Measurements from ENCODE around the gene KMT5C.

Gene KMT5C

GRCh38 chr19:55368701-55369563 lies 29.3 kb downstream of the KMT5C start:
- no peak for DNase-seq (ENCODE audit: low read depth)

GRCh38 chr19:55369653-55370304 lies 30.1 kb downstream of the KMT5C start:
- DNase-seq (ENCODE audit: low read depth): no peak

DNA sequence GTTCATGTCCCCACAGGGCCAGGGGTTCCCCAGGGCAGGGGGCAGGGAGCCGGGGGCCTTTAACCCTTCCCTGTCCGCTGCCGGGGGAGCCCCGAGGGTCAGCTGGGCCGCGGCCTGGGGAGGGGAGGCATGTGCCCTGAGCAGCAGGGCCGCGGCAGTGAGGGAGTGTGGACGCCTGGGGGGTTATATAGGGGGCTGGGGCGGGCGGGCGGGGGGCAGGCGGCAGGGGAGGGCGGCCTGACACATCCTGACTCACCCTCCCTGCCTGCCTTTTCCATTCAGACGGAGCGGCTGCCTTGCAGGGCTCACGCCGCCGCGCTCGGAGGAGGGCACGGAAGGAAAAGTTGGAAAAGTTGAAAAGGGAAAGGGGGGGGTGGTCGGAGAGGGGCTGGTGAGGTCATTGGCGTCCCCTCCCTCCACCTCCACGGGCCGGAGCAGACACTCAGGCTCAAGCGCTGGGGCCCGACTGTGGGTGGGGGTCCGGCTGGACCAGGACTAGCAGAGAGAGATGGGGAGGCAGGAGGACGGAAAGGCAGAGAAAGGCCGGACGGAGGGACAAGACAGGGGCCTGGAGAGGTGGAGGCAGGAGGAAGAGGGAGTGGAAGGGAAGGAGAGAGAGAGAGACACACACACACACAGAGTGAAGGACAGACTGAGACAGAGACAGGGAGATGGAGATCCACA lies 30.8 kb downstream of the KMT5C start, which contains the start of gene IL11:
Gene IL11, minus strand, starts transcription at position 159 of the 684 bp plus-strand sequence. Its CDS starts 153 bp downstream, at position 6.
- no peak for DNase-seq (ENCODE audit: low read depth)

DNA sequence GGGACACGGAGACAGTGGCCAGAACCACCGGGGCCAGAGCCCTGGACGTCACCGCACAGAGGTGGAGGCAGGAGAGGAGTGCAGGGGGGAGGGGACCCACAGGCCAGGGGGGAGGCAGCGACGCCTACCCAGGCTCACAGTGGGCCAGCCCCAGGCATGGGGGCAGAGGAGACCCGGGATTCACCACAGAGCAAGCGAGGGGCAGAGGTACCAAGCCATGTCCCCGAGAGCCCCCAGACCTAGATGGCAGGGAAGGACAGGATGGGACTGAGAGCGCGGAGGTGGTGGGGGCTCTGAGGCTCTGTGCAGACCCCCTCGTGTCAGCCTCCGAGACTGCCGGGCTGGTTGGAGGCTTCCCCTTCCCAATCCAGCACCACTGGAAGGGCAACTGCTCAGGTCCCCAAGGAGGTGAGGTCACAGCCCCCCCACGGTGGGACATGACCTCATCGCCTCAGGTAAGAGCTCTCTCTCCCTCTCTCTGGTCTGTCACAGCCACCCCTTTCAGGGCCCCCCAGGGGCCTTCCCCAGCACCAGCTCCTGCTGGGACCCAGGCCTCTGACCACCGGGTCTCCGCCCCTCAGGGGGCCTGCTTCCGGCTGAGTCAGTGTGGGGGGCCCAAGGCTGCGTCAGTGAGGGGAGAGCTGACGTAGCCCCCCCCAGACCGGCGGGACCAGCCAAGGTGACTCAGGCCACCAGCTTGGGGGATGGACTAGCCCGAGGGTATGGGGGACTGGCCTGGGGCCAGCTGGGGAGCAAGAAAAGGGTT lies 32.8 kb downstream of the KMT5C start:
- no peak for DNase-seq (ENCODE audit: low read depth)

DNA sequence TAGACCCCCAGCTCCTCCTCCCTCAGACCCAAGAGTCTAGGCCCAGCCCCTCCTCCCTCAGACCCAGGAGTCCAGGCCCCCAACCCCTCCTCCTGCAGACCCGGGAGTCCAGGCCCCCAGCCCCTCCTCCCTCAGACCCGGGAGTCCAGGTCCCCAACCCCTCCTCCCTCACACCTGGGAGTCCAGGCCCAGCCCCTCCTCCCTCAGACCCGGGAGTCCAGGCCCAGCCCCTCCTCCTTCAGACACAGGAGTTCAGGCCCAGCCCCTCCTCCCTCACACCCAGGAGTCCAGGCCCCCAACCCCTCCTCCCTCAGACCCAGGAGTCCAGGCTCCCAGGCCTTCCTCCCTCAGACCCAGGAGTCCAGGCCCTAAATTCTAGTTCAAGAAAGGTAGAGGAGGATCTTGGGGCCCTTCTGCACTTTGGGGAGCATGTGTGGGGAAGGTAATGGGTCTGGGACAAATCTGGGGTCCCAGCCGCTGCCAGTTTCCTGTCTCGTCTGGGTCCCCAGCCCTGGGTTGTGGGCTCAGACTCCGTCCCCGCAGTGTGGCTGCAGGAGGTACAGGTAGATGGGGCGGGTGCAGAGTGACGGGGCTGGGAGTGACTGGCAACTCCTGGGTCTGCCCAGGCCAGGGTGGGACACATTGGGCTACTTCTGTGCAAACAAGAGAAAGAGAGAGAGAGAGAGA lies 33.8 kb downstream of the KMT5C start:
- no peak for DNase-seq (ENCODE audit: low read depth)

- no peak for DNase-seq (ENCODE audit: low read depth)
Measured at GRCh38 chr19:55373993-55374757, 34.5 kb downstream of the KMT5C start.

DNA sequence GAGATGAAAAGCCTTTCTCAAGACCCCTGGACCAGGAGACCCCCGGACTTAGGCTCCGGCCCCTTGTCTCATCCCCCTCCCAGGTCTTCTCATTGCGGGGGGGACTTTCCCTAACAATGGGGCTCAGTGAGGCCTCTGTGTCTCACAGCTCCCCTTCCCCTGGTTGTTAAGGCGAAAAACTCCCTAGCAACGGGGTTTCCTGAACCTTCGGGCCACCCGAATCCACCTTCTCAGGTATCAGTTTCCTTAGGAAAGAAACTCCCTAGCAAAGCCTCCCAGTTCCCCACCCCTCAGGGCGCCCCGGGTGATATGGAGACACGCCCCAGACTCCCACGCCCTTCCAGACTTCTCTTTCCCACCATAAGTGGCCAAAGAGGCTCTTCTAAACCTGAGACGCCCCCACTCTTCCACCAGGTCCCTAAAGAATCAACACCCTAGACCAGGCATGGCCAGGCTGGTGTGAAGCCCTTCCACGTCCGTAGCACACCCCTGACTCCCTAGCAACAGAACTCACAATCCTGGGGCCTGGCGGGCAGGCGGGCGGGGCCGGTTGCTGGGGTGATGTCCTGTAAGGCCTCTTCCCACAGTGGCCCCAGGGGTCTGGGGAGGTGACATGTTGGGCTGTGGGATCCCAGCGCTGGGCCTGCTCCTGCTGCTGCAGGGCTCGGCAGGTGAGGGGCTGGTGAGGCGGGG lies 36.7 kb downstream of the KMT5C start, which contains the start of gene TMEM190:
Gene TMEM190, plus strand, starts transcription at position 586 of the 693 bp plus-strand sequence. Its CDS starts 28 bp downstream, at position 614.
- DNase-seq (ENCODE audit: low read depth): no peak

DNA sequence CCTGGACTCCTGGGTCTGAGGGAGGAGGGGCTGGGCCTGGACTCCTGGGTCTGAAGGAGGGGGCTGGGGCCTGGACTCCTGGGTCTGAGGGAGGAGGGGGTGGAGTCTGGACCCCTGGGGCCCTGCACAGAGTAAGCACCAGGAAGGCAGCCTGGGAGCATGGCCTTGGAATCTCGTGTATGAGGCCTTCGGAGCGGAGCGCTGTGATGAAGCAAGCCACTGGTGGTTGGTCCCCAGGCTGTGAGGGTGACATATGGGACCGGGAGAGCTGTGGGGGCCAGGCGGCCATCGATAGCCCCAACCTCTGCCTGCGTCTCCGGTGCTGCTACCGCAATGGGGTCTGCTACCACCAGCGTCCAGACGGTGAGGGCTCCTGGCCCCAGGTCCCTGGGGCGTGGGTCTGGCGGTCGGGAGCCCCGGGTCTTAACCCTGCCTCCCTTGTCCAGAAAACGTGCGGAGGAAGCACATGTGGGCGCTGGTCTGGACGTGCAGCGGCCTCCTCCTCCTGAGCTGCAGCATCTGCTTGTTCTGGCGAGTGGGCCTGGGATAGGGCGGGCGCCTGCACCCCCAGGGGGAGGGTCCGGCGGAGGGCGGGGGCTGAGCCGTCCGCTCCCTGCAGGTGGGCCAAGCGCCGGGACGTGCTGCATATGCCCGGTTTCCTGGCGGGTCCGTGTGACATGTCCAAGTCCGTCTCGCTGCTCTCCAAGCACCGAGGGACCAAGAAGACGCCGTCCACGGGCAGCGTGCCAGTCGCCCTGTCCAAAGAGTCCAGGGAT lies 37.9 kb downstream of the KMT5C start:
- no peak for DNase-seq (ENCODE audit: low read depth)

DNA sequence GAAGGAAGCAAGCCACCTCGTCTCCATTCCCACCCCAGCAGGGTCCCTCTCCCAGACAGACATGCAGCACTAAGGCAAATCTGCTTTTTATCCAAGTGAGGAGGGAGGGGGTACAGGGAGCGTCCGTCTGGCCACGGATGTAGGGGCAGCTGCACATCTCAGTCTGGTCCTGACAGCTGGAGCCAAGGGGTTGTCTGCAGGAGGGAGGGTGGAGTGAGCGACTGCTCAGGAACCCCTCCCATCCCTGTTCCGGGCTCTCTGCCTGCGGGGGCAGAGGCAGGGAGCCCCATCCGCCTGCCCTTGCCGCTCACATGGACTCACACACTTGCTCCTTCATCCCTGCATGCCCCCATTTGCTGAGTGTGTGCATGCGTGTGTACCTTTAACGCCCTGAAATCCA lies 39.5 kb downstream of the KMT5C start:
- no peak for DNase-seq (ENCODE audit: low read depth)

GRCh38 chr19:55382013-55382412 lies 42.3 kb downstream of the KMT5C start:
- no peak for DNase-seq (ENCODE audit: low read depth)

DNA sequence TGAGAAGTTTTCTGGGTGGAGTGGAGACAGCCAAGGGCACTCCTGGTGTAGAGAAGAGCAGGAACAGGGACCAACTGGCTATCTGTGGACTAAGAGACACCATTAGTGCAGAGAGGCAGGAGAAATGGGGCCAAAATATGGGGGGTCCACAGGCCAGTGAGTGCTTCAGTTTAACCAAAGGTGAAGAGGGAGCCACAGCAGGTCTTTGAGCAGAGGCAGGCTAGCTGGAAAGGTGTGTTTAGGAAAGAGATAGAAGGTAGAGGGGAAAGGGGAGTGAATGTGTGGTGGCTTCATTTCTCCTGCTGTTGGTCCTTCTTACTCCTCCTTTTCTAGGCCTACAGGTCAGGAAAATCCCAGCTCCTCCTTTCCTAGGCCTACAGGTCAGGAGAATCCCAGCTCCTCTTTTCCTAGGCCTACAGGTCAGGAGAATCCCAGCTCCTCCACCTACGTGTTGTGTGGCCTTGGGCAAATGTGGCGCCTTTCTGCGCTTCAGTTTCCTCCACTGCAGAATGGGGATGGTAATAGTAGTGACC lies 42.9 kb downstream of the KMT5C start:
- DNase-seq (ENCODE audit: low read depth): no peak

- DNase-seq (ENCODE audit: low read depth): no peak
Measured at GRCh38 chr19:55383279-55384130, 43.8 kb downstream of the KMT5C start.

DNA sequence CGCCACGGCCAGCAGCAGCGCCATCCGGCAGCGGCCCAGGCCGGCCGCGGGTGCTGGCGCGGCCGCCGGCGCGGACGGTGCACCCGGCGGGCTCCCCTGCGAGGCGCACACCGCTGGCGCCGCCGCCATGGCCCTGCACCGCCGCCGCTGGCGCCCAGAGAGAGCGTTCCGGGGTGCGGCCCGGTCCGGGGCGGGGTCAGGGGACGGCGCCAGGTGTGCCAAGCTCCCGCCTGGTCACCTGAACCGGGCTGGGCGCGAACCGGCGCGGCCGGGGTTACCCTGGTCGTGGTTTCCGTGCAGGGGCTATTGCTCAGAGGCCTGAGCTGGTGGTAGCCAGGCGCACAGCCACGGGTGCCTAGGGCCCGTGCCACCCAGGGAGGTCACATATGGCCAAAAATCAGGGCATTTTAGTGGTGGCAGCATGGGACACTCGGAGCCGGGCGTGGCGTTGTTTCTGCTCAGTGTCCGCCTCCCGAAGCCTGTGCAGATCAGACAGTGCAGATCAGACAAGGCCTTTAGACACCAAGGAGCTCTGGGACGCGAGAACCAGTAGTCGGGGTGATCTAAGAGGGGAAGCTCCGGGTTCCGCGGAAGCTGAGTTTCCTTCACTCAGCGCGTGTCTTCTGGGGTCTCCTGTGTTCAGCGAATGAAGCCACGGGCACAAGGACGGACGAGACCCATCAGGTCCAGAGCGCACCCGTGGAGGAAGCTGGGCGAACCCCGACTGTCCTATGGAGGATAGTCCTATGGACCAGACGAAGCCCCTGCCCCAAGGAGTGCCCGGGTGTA lies 44.6 kb downstream of the KMT5C start, which contains the start of gene TMEM238:
Gene TMEM238, minus strand, starts transcription at position 162 of the 789 bp plus-strand sequence. Its CDS starts 33 bp downstream, at position 129.
- no peak for DNase-seq (ENCODE audit: low read depth)

GRCh38 chr19:55384920-55385723 lies 45.4 kb downstream of the KMT5C start:
- DNase-seq (ENCODE audit: low read depth): peak; percentile 92

- DNase-seq (ENCODE audit: low read depth): peak; percentile 95
Measured at GRCh38 chr19:55385724-55386492, 46.2 kb downstream of the KMT5C start, which contains the start of gene RPL28. TSS of gene RPL28 (plus strand) at chr19:55385932. CDS start at chr19:55386358, 426 bp downstream.

Measured in CMK (cell line).